ENCODE measurements around the gene PKP2. TPM values are rescaled to one million over a fixed set of nuclear protein-coding genes. Genes with fewer than 3 reads are reported as not detected.

Gene PKP2
- total and polyA plus RNA-seq, 4 experiments from 2014 or later = 0.52 to 0.86 (median 0.71) TPM

- Histone ChIP-seq H3K27me3 (ENCODE audit: insufficient read depth, low read length) (no peaks in the 10 kb centered on the region), H3K36me3 (ENCODE audit: insufficient read depth, low read length) (no peaks in the 10 kb centered on the region), H3K4me3 (ENCODE audit: low read length in 2 of 2) (no peak overlapping the region), H3K4me1 (ENCODE audit: insufficient read depth, low read length) (no peaks in the 10 kb centered on the region), H3K27ac (ENCODE audit: low read depth, low read length) (no peak overlapping the region), H3K9me3 (ENCODE audit: control insufficient read depth in 1 of 2, low read length in 2 of 2) (no peaks in the 10 kb centered on the region)
- Mint-ChIP-seq H3K9me3 (peaks cover 0 to 26% (median 11%) of the 10 kb centered on the region in 8 donors), H3K4me1 (no peaks in the 10 kb centered on the region), H3K4me3 (no peak overlapping the region), H3K27ac (no peak overlapping the region), H3K27me3 (peaks cover 6 to 9% of the 10 kb centered on the region in 2 donors), H3K36me3 (no peaks in the 10 kb centered on the region)
- ChIA-PET CTCF (ENCODE audit: partially characterized antibody) (no interaction called here), POLR2A (ENCODE audit: partially characterized antibody) (no interaction called here)
- intact Hi-C loops (cut with micrococcal nuclease) = no loop called here
- DNase-seq = no peak
These were observed 87.4 kb downstream of the PKP2 start for GRCh38 chr12:32809196-32809595.

- ChIA-PET CTCF (ENCODE audit: partially characterized antibody) (no interaction called here), POLR2A (ENCODE audit: partially characterized antibody) (no interaction called here)
- H3K27ac Mint-ChIP-seq = no peak overlapping the region
- H3K27me3 ChIP-seq (ENCODE audit: insufficient read depth, low read length) = no peaks in the 10 kb centered on the region
- H3K9me3 Mint-ChIP-seq = peaks cover 0 to 26% (median 9%) of the 10 kb centered on the region in 8 donors
- H3K4me1 Mint-ChIP-seq = no peaks in the 10 kb centered on the region
- peaks cover 0 to 6% of the 10 kb centered on the region in 2 donors for H3K27me3 Mint-ChIP-seq
- no peak overlapping the region for H3K27ac ChIP-seq (ENCODE audit: low read depth, low read length)
- no peak for DNase-seq
- no peaks in the 10 kb centered on the region for H3K9me3 ChIP-seq (ENCODE audit: control insufficient read depth in 1 of 2, low read length in 2 of 2)
- intact Hi-C loops (cut with micrococcal nuclease) = no loop called here
- no peak overlapping the region for H3K4me3 ChIP-seq (ENCODE audit: low read length in 2 of 2)
- H3K36me3 Mint-ChIP-seq = no peaks in the 10 kb centered on the region
- H3K36me3 ChIP-seq (ENCODE audit: insufficient read depth, low read length) = no peaks in the 10 kb centered on the region
- no peaks in the 10 kb centered on the region for H3K4me1 ChIP-seq (ENCODE audit: insufficient read depth, low read length)
- no peak overlapping the region for H3K4me3 Mint-ChIP-seq
These were observed 92.3 kb downstream of the PKP2 start for GRCh38 chr12:32804301-32804700.

- POLR2A ChIA-PET (ENCODE audit: partially characterized antibody) = no interaction called here
- no peak overlapping the region for H3K27ac Mint-ChIP-seq
- no peaks in the 10 kb centered on the region for H3K27me3 ChIP-seq (ENCODE audit: insufficient read depth, low read length)
- DNase-seq = no peak
- peaks cover 0 to 9% (median 1%) of the 10 kb centered on the region in 8 donors for H3K9me3 Mint-ChIP-seq
- no peak overlapping the region for H3K27ac ChIP-seq (ENCODE audit: low read depth, low read length)
- CTCF ChIA-PET (ENCODE audit: partially characterized antibody) = no interaction called here
- H3K27me3 Mint-ChIP-seq = peaks cover 2 to 4% of the 10 kb centered on the region in 2 donors
- no peaks in the 10 kb centered on the region for H3K36me3 Mint-ChIP-seq
- no peak overlapping the region for H3K4me3 ChIP-seq (ENCODE audit: low read length in 2 of 2)
- H3K9me3 ChIP-seq (ENCODE audit: control insufficient read depth in 1 of 2, low read length in 2 of 2) = no peaks in the 10 kb centered on the region
- intact Hi-C loops (cut with micrococcal nuclease) = no loop called here
- H3K36me3 ChIP-seq (ENCODE audit: insufficient read depth, low read length) = no peaks in the 10 kb centered on the region
- no peaks in the 10 kb centered on the region for H3K4me1 Mint-ChIP-seq
- H3K4me3 Mint-ChIP-seq = no peak overlapping the region
- no peaks in the 10 kb centered on the region for H3K4me1 ChIP-seq (ENCODE audit: insufficient read depth, low read length)
These were observed 95.2 kb downstream of the PKP2 start for GRCh38 chr12:32801269-32801980.

- H3K4me1 Mint-ChIP-seq = no peaks in the 10 kb centered on the region
- no peaks in the 10 kb centered on the region for H3K27me3 ChIP-seq (ENCODE audit: insufficient read depth, low read length)
- peaks cover 0 to 2% (median 0%) of the 10 kb centered on the region in 8 donors for H3K9me3 Mint-ChIP-seq
- no peak overlapping the region for H3K27ac Mint-ChIP-seq
- peaks cover 2 to 4% of the 10 kb centered on the region in 2 donors for H3K27me3 Mint-ChIP-seq
- H3K27ac ChIP-seq (ENCODE audit: low read depth, low read length) = no peak overlapping the region
- DNase-seq = no peak
- intact Hi-C loops (cut with micrococcal nuclease) = no loop called here
- H3K36me3 ChIP-seq (ENCODE audit: insufficient read depth, low read length) = no peaks in the 10 kb centered on the region
- no peaks in the 10 kb centered on the region for H3K9me3 ChIP-seq (ENCODE audit: control insufficient read depth in 1 of 2, low read length in 2 of 2)
- no peak overlapping the region for H3K4me3 ChIP-seq (ENCODE audit: low read length in 2 of 2)
- ChIA-PET CTCF (ENCODE audit: partially characterized antibody) (no interaction called here), POLR2A (ENCODE audit: partially characterized antibody) (no interaction called here)
- H3K4me3 Mint-ChIP-seq = no peak overlapping the region
- no peaks in the 10 kb centered on the region for H3K4me1 ChIP-seq (ENCODE audit: insufficient read depth, low read length)
- no peaks in the 10 kb centered on the region for H3K36me3 Mint-ChIP-seq
These were observed 102.3 kb downstream of the PKP2 start for GRCh38 chr12:32794281-32794680.

GRCh38 chr12:32789916-32790315 lies 106.7 kb downstream of the PKP2 start:
- no peak overlapping the region for H3K27ac Mint-ChIP-seq
- no peak overlapping the region for H3K4me3 ChIP-seq (ENCODE audit: low read length in 2 of 2)
- no peaks in the 10 kb centered on the region for H3K36me3 ChIP-seq (ENCODE audit: insufficient read depth, low read length)
- no peaks in the 10 kb centered on the region for H3K4me1 Mint-ChIP-seq
- H3K36me3 Mint-ChIP-seq = no peaks in the 10 kb centered on the region
- no peaks in the 10 kb centered on the region for H3K27me3 ChIP-seq (ENCODE audit: insufficient read depth, low read length)
- ChIA-PET POLR2A (ENCODE audit: partially characterized antibody) (no interaction called here), CTCF (ENCODE audit: partially characterized antibody) (no interaction called here)
- no peak for DNase-seq
- H3K4me1 ChIP-seq (ENCODE audit: insufficient read depth, low read length) = no peaks in the 10 kb centered on the region
- no peak overlapping the region for H3K4me3 Mint-ChIP-seq
- peaks cover 0 to 1% (median 0%) of the 10 kb centered on the region in 8 donors for H3K9me3 Mint-ChIP-seq
- no peak overlapping the region for H3K27ac ChIP-seq (ENCODE audit: low read depth, low read length)
- intact Hi-C loops (cut with micrococcal nuclease) = no loop called here
- peaks cover 0 to 4% of the 10 kb centered on the region in 2 donors for H3K27me3 Mint-ChIP-seq
- no peaks in the 10 kb centered on the region for H3K9me3 ChIP-seq (ENCODE audit: control insufficient read depth in 1 of 2, low read length in 2 of 2)

- H3K27ac Mint-ChIP-seq = no peak overlapping the region
- H3K9me3 Mint-ChIP-seq = peaks cover 0 to 1% (median 0%) of the 10 kb centered on the region in 8 donors
- ChIA-PET CTCF (ENCODE audit: partially characterized antibody) (no interaction called here), POLR2A (ENCODE audit: partially characterized antibody) (no interaction called here)
- Histone ChIP-seq H3K36me3 (ENCODE audit: insufficient read depth, low read length) (no peaks in the 10 kb centered on the region), H3K4me3 (ENCODE audit: low read length in 2 of 2) (no peak overlapping the region), H3K9me3 (ENCODE audit: control insufficient read depth in 1 of 2, low read length in 2 of 2) (no peaks in the 10 kb centered on the region), H3K27me3 (ENCODE audit: insufficient read depth, low read length) (no peaks in the 10 kb centered on the region), H3K4me1 (ENCODE audit: insufficient read depth, low read length) (no peaks in the 10 kb centered on the region), H3K27ac (ENCODE audit: low read depth, low read length) (no peak overlapping the region)
- H3K4me3 Mint-ChIP-seq = no peak overlapping the region
- intact Hi-C loops (cut with micrococcal nuclease) = no loop called here
- no peaks in the 10 kb centered on the region for H3K36me3 Mint-ChIP-seq
- H3K27me3 Mint-ChIP-seq = peaks cover 0 to 4% of the 10 kb centered on the region in 2 donors
- DNase-seq = no peak
- H3K4me1 Mint-ChIP-seq = no peaks in the 10 kb centered on the region
These were observed 107.1 kb downstream of the PKP2 start for GRCh38 chr12:32789446-32789845.

GRCh38 chr12:32788405-32788804 lies 108.2 kb downstream of the PKP2 start:
- Mint-ChIP-seq H3K27me3 (peaks cover 0 to 7% of the 10 kb centered on the region in 2 donors), H3K4me1 (no peaks in the 10 kb centered on the region), H3K36me3 (no peaks in the 10 kb centered on the region), H3K27ac (no peak overlapping the region), H3K9me3 (peaks cover 0 to 1% (median 0%) of the 10 kb centered on the region in 8 donors), H3K4me3 (no peak overlapping the region)
- Histone ChIP-seq H3K4me3 (ENCODE audit: low read length in 2 of 2) (no peak overlapping the region), H3K4me1 (ENCODE audit: insufficient read depth, low read length) (no peaks in the 10 kb centered on the region), H3K9me3 (ENCODE audit: control insufficient read depth in 1 of 2, low read length in 2 of 2) (no peaks in the 10 kb centered on the region), H3K27me3 (ENCODE audit: insufficient read depth, low read length) (no peaks in the 10 kb centered on the region), H3K36me3 (ENCODE audit: insufficient read depth, low read length) (no peaks in the 10 kb centered on the region), H3K27ac (ENCODE audit: low read depth, low read length) (no peak overlapping the region)
- ChIA-PET CTCF (ENCODE audit: partially characterized antibody) (no interaction called here), POLR2A (ENCODE audit: partially characterized antibody) (no interaction called here)
- DNase-seq = no peak
- intact Hi-C loops (cut with micrococcal nuclease) = no loop called here
